ENCODE measurements around the gene DIRAS1. TPM values are rescaled to one million over a fixed set of nuclear protein-coding genes. Genes with fewer than 3 reads are reported as not detected.
"Not testable (repeated sequence)": the region's sequence is repeated elsewhere in the genome, so short reads cannot be mapped to it uniquely, and the experiment has no call there.

Gene DIRAS1
- total and polyA plus RNA-seq, 4 experiments from 2014 or later, result not detected

DNA sequence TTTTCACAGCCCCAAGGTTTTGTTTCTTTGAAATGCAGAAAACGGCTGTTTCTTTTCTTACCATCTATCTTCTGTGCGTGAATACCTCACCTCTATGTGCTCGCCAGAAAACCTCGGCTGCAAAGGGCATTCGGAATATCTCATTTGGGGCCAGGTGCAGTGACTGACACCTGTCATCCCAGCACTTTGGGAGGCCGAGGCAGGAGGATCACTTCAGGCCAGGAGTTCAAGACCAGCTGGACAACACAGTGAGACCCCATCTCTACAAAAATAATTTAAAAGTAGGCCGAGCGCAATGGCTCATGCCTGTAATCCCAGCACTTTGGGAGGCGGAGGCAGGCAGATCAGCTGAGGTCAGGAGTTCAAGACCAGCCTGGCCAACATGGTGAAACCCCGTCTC is 53.8 kb downstream of the DIRAS1 start:
- H3K27me3 ChIP-seq (ENCODE audit: insufficient read depth, low read length); H3K9me3 ChIP-seq (ENCODE audit: control insufficient read depth in 1 of 2, low read length in 2 of 2); H3K4me3 Mint-ChIP-seq; H3K27me3 Mint-ChIP-seq; H3K4me3 ChIP-seq (ENCODE audit: low read length in 2 of 2); H3K4me1 Mint-ChIP-seq; H3K36me3 Mint-ChIP-seq; DNase-seq; H3K36me3 ChIP-seq (ENCODE audit: insufficient read depth, low read length); H3K4me1 ChIP-seq (ENCODE audit: insufficient read depth, low read length); H3K9me3 Mint-ChIP-seq; CTCF ChIA-PET (ENCODE audit: partially characterized antibody); POLR2A ChIA-PET (ENCODE audit: partially characterized antibody); intact Hi-C loops (cut with micrococcal nuclease); H3K27ac ChIP-seq (ENCODE audit: low read depth, low read length); H3K27ac Mint-ChIP-seq: not testable (repeated sequence)

DNA sequence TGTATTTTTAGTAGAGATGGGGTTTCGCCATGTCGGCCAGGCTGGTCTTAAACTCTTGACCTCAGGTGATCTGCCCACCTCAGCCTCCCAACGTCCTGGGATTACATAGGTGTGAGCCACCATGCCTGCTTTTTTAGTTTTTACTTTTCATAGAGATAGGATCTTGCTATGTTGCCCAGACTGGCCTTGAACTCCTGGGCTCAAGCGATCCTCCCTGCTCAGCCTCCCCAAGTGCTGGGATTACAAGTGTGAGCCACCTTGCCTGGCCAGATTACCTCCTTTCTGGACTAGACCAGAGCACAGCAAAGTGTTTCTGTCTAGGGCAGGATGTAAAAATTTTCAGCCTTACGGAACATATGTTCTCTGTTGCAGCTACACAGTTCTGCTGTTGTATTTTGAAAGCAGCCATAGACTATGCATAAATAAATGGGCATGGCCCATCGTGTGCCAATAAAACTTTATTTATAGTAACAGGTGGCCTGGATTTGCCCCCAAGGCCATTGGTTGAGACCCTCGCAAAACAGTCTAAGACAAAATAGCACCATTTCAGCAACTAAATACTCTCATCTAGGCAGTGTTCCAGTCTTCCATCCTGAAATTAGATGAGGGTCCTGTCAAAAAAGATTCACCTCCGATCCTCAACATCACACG is 54.7 kb downstream of the DIRAS1 start:
- ChIA-PET CTCF (ENCODE audit: partially characterized antibody) (no interaction called here), POLR2A (ENCODE audit: partially characterized antibody) (no interaction called here)
- Histone ChIP-seq H3K4me1 (ENCODE audit: insufficient read depth, low read length) (no peaks in the 10 kb centered on the region), H3K27ac (ENCODE audit: low read depth, low read length) (no peak overlapping the region), H3K27me3 (ENCODE audit: insufficient read depth, low read length) (no peaks in the 10 kb centered on the region), H3K9me3 (ENCODE audit: control insufficient read depth in 1 of 2, low read length in 2 of 2) (no peaks in the 10 kb centered on the region), H3K36me3 (ENCODE audit: insufficient read depth, low read length) (no peaks in the 10 kb centered on the region), H3K4me3 (ENCODE audit: low read length in 2 of 2) (no peak overlapping the region)
- peaks cover 0 to 1% of the 10 kb centered on the region in 2 donors for H3K27me3 Mint-ChIP-seq
- H3K4me1 Mint-ChIP-seq, result no peaks in the 10 kb centered on the region
- no peak overlapping the region for H3K4me3 Mint-ChIP-seq
- no peak for DNase-seq
- H3K9me3 Mint-ChIP-seq, result peaks cover 0 to 9% (median 0%) of the 10 kb centered on the region in 8 donors
- H3K36me3 Mint-ChIP-seq, result no peaks in the 10 kb centered on the region
- intact Hi-C loops (cut with micrococcal nuclease), result no loop called here
- no peak overlapping the region for H3K27ac Mint-ChIP-seq

DNA sequence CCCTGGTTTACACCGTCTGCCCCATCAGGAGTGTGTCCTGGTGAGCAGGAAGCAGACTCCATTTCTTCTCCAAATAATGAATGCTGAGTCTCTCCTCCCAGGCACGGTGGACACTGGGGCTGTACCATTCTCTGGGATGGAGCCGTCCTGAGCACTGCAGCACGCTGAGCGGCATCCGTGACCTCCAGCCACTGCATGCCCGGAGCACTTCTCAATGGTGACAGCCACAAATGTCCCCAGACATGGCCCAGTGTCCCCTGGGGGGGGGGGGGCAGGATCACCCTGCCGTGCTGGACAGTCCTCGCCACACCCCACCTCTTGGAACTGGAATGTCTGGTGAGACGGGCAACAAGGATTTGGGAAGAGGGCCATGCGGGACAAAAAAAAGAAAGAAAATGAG is 56.1 kb downstream of the DIRAS1 start:
- Mint-ChIP-seq H3K4me3 (no peak overlapping the region), H3K9me3 (peaks cover 0 to 10% (median 0%) of the 10 kb centered on the region in 8 donors), H3K27ac (no peak overlapping the region), H3K4me1 (no peaks in the 10 kb centered on the region), H3K36me3 (no peaks in the 10 kb centered on the region), H3K27me3 (peaks cover 0 to 1% of the 10 kb centered on the region in 2 donors)
- CTCF ChIA-PET (ENCODE audit: partially characterized antibody), result interaction anchor here (0.7 kb wide), 1 partner anchor 17 kb away, joined by 3 read pairs; no protein-coding TSS in a partner anchor
- H3K4me1 ChIP-seq (ENCODE audit: insufficient read depth, low read length), result no peaks in the 10 kb centered on the region
- POLR2A ChIA-PET (ENCODE audit: partially characterized antibody), result no interaction called here
- DNase-seq, result no peak
- no peak overlapping the region for H3K4me3 ChIP-seq (ENCODE audit: low read length in 2 of 2)
- no peaks in the 10 kb centered on the region for H3K36me3 ChIP-seq (ENCODE audit: insufficient read depth, low read length)
- intact Hi-C loops (cut with micrococcal nuclease), result no loop called here
- no peaks in the 10 kb centered on the region for H3K27me3 ChIP-seq (ENCODE audit: insufficient read depth, low read length)
- H3K27ac ChIP-seq (ENCODE audit: low read depth, low read length), result no peak overlapping the region
- no peaks in the 10 kb centered on the region for H3K9me3 ChIP-seq (ENCODE audit: control insufficient read depth in 1 of 2, low read length in 2 of 2)

Other genes with a start within 250 kb of the DIRAS1 start
- gene GADD45B, start 245.2 kb downstream of the DIRAS1 start, total RNA-seq, result 10 to 100 TPM; 88.2 to 88.3 TPM
- 10 to 100 TPM; 44.9 to 94.4 TPM for gene GADD45B, start 245.2 kb downstream of the DIRAS1 start, polyA plus RNA-seq
- gene GNG7, start 18.7 kb downstream of the DIRAS1 start, total RNA-seq, result 1 to 10 TPM; 4.1 to 4.2 TPM
- 1 to 10 TPM; 1.9 to 2.2 TPM for gene GNG7, start 18.7 kb downstream of the DIRAS1 start, polyA plus RNA-seq
- 10 to 100 TPM; 18.2 to 19.1 TPM for gene SLC39A3, start 18.6 kb upstream of the DIRAS1 start, total RNA-seq
- gene SLC39A3, start 18.6 kb upstream of the DIRAS1 start, polyA plus RNA-seq, result 10 to 100 TPM; 28.8 to 41.7 TPM
- 10 to 100 TPM; 37.0 to 37.8 TPM for gene SGTA, start 61.9 kb upstream of the DIRAS1 start, total RNA-seq
- 10 to 100 TPM; 27.7 to 34.9 TPM for gene SGTA, start 61.9 kb upstream of the DIRAS1 start, polyA plus RNA-seq
- 10 to 100 TPM; 25.4 to 26.1 TPM for gene THOP1, start 64.1 kb upstream of the DIRAS1 start, total RNA-seq
- 10 to 100 TPM; 21.6 to 31.9 TPM for gene THOP1, start 64.1 kb upstream of the DIRAS1 start, polyA plus RNA-seq
- gene ZNF554, start 98.5 kb upstream of the DIRAS1 start, total RNA-seq, result 10 to 100 TPM in 1 of 2 experiments, 1 to 10 TPM in 1; 9.1 to 10.5 TPM
- 1 to 10 TPM in 1 of 2 donors, under 1 TPM in 1; 0.72 to 5.1 TPM for gene ZNF554, start 98.5 kb upstream of the DIRAS1 start, polyA plus RNA-seq
- 10 to 100 TPM; 11.0 to 11.5 TPM for gene ZNF555, start 120.1 kb upstream of the DIRAS1 start, total RNA-seq
- gene ZNF555, start 120.1 kb upstream of the DIRAS1 start, polyA plus RNA-seq, result 1 to 10 TPM; 2.2 to 5.1 TPM
- not detected for gene ZNF556, start 146.0 kb upstream of the DIRAS1 start, total RNA-seq
- gene ZNF556, start 146.0 kb upstream of the DIRAS1 start, polyA plus RNA-seq, result not detected
- 1 to 10 TPM; 4.2 to 4.7 TPM for gene ZNF57, start 179.6 kb upstream of the DIRAS1 start, total RNA-seq
- 1 to 10 TPM; 2.1 to 4.1 TPM for gene ZNF57, start 179.6 kb upstream of the DIRAS1 start, polyA plus RNA-seq
- gene ZNF77, start 223.6 kb upstream of the DIRAS1 start, total RNA-seq, result 1 to 10 TPM; 5.8 to 6.4 TPM
- 1 to 10 TPM in 1 of 2 donors, under 1 TPM in 1; 0.21 to 2.4 TPM for gene ZNF77, start 223.6 kb upstream of the DIRAS1 start, polyA plus RNA-seq

Measured in CD4-positive, alpha-beta memory T cell (primary cell).